ENCODE measurements around the gene LCTL. TPM values are rescaled to one million over a fixed set of nuclear protein-coding genes. Genes with fewer than 3 reads are reported as not detected.

The LCTL gene
- polyA plus RNA-seq, 1 of the 3 experiments (the other 2 are of a cell fraction), result 1.9 TPM

- Histone ChIP-seq H3K27me3 (ENCODE audit: insufficient read depth) (no peaks in the 10 kb centered on the region), H3K9ac (no peak overlapping the region), H3K4me3 (ENCODE audit: low read depth in 2 of 2, low read length in 1 of 2) (no peak overlapping the region), H3K9me2 (no peaks in the 10 kb centered on the region), H3F3A (replicated peaks; ENCODE audit: insufficient read depth) (peaks cover 12% of the 10 kb centered on the region), H3K4me1 (ENCODE audit: control insufficient read depth in 1 of 2, insufficient read depth in 2 of 2, low read depth in 1 of 2, low read length in 1 of 2) (peaks cover 0 to 6% of the 10 kb centered on the region in 2 experiments; a peak in 2 of 4 replicates), H2AFZ (ENCODE audit: low read depth) (no peak overlapping the region), H3K36me3 (replicated peaks in 1 of 2; ENCODE audit: control insufficient read depth in 1 of 2, insufficient read depth in 2 of 2, low read length in 1 of 2) (no peaks in the 10 kb centered on the region), H3K27ac (ENCODE audit: low read depth in 2 of 2, low read length in 1 of 2) (no peak overlapping the region), H3K4me2 (no peak overlapping the region), H4K20me1 (ENCODE audit: insufficient read depth) (no peaks in the 10 kb centered on the region), H3K79me2 (ENCODE audit: insufficient read depth) (no peaks in the 10 kb centered on the region), H3K9me3 (no peaks in the 10 kb centered on the region)
- POLR2A ChIA-PET, result no interaction called here
- CTCF ChIA-PET, result interaction anchor here (0.7 to 1.3 kb wide), 4 partner anchors 21 to 252 kb away, joined by 3 to 6 read pairs (median 4); no protein-coding TSS in a partner anchor
- WGBS (ENCODE audit: low lambda C conversion rate), result 80% methylated on average over 11 of the region's 13 CpGs
- DNase-seq, result no peak
- no peak for TF ChIP-seq MEF2A (IDR thresholded peaks at IDR 0.05; ENCODE audit: borderline replicate concordance, low read depth)
- no peak for TF ChIP-seq RAD21 (IDR thresholded peaks at IDR 0.05; ENCODE audit: low read length)
- TF ChIP-seq SMC3 (IDR thresholded peaks at IDR 0.05; ENCODE audit: low read depth, low read length), result no peak
- TF ChIP-seq YY1 (IDR thresholded peaks at IDR 0.05; ENCODE audit: low read depth), result no peak
- TF ChIP-seq MAX (IDR thresholded peaks at IDR 0.05; ENCODE audit: low read depth), result no peak
- no peak for TF ChIP-seq JUND (IDR thresholded peaks at IDR 0.05)
- TF ChIP-seq EP300 (IDR thresholded peaks at IDR 0.05; ENCODE audit: borderline replicate concordance in 1 of 2, low read depth in 1 of 2, low read length in 1 of 2), result no peak
- TF ChIP-seq GATA2 (CRISPR knock-in tag; IDR thresholded peaks at IDR 0.05), result no peak
- TF ChIP-seq MXI1 (IDR thresholded peaks at IDR 0.05; ENCODE audit: low read depth, low read length), result no peak
- no peak for TF ChIP-seq CTCF (IDR thresholded peaks at IDR 0.05)
- no peak for TF ChIP-seq USF2 (IDR thresholded peaks at IDR 0.05; ENCODE audit: borderline replicate concordance, low read depth, low read length)
- no peak for TF ChIP-seq RFX5 (IDR thresholded peaks at IDR 0.05; ENCODE audit: low read length)
- no peak for TF ChIP-seq RXRA (IDR thresholded peaks at IDR 0.05; ENCODE audit: borderline replicate concordance, low read depth)
These were observed 33.9 kb upstream of the LCTL start for GRCh38 chr15:66599536-66600239.

DNA sequence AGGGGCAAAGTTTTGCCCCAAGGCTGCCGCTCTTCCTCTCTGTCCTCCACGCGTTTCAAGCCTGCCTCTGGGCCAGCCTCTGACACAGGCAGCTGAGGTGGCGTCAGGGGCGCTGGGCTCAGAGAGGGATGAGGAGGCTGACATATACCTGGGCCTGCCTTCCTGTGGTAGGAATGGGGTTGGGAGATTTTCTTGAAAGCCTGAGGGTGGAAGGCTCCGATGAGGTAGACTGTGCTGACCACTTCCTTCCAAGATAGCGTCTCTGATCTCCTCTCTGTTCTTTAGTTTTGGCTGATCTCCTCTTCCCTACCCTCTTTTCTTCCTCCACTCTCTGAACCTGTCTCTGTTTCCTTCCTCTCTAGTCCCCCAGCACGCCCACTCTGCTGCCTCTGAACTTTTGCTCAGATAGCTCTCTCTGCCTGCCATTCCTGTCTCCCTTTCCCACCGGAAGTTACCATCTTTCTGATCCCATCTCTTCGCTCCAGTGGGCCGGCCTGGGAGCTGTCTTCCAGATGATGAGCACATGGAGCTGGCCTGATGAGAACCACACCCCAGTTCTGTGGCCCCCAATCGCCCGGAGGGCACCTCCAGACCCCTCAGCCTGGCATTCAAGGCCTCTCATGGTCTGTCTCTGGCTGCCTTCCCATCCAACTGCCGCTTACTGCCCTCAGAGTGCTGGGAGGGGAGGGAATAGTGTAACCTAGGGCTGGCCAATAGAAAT is 32.5 kb upstream of the LCTL start:
- Histone ChIP-seq H3K4me1 (ENCODE audit: control insufficient read depth in 1 of 2, insufficient read depth in 2 of 2, low read depth in 1 of 2, low read length in 1 of 2) (peaks cover 0 to 8% of the 10 kb centered on the region in 2 experiments; a peak in 2 of 4 replicates), H3K4me2 (no peak overlapping the region), H4K20me1 (ENCODE audit: insufficient read depth) (no peaks in the 10 kb centered on the region), H3K79me2 (ENCODE audit: insufficient read depth) (no peaks in the 10 kb centered on the region), H3K27me3 (ENCODE audit: insufficient read depth) (no peaks in the 10 kb centered on the region), H3K36me3 (replicated peaks in 1 of 2; ENCODE audit: control insufficient read depth in 1 of 2, insufficient read depth in 2 of 2, low read length in 1 of 2) (no peaks in the 10 kb centered on the region), H3F3A (replicated peaks; ENCODE audit: insufficient read depth) (peaks cover 12% of the 10 kb centered on the region), H3K9me2 (no peaks in the 10 kb centered on the region), H3K9ac (no peak overlapping the region), H3K27ac (ENCODE audit: low read depth in 2 of 2, low read length in 1 of 2) (no peak overlapping the region), H3K9me3 (no peaks in the 10 kb centered on the region), H3K4me3 (ENCODE audit: low read depth in 2 of 2, low read length in 1 of 2) (no peak overlapping the region), H2AFZ (ENCODE audit: low read depth) (no peak overlapping the region)
- TF ChIP-seq SIN3A (IDR thresholded peaks at IDR 0.05; ENCODE audit: borderline replicate concordance, low read depth, low read length) (no peak), JUND (IDR thresholded peaks at IDR 0.05) (no peak), TCF12 (IDR thresholded peaks at IDR 0.05) (no peak), MXI1 (IDR thresholded peaks at IDR 0.05; ENCODE audit: low read depth, low read length) (no peak), CHD2 (IDR thresholded peaks at IDR 0.05; ENCODE audit: low read length, partially characterized antibody) (no peak), FOSL2 (IDR thresholded peaks at IDR 0.05; ENCODE audit: borderline replicate concordance, low read depth) (no peak), CTCF (IDR thresholded peaks at IDR 0.05) (no peak), POLR2AphosphoS5 (IDR thresholded peaks at IDR 0.05; ENCODE audit: low read depth, low read length) (no peak), RFX5 (IDR thresholded peaks at IDR 0.05; ENCODE audit: low read length) (no peak), EZH2phosphoT487 (IDR thresholded peaks at IDR 0.05; ENCODE audit: borderline replicate concordance, low read depth) (no peak)
- 79% methylated on average over 14 of the region's 14 CpGs for WGBS (ENCODE audit: low lambda C conversion rate)
- POLR2A ChIA-PET, result no interaction called here
- CTCF ChIA-PET, result no interaction called here
- DNase-seq, result no peak
